T-cell (primary cell): ENCODE measurements around the gene ZNF318. TPM values are rescaled to one million over a fixed set of nuclear protein-coding genes. Genes with fewer than 3 reads are reported as not detected.
"Not testable (repeated sequence)": the region's sequence is repeated elsewhere in the genome, so short reads cannot be mapped to it uniquely, and the experiment has no call there.

ENCODE experiments used
- ATAC-seq, 4 experiments: fragments of 200-7000 bp in 3 of 4; fragments of 150-1000 bp in 1 of 4; cut with Tn5 transposase; replicated peaks in 1 of 4; 1 replicate in 3 of 4; 2 replicates in 1 of 4; pipeline ENCODE4 v1.10.0; 2021; ENCODE audit warnings: moderate library complexity in 3 of 4, mild to moderate bottlenecking in 2 of 4, moderate number of reproducible peaks in 1 of 4
- CTCF ChIA-PET, 2 donors: fragments of 300-600 bp; sonication (Branson Sonifier 250); formaldehyde crosslinking; loops; one replicate each; lab custom pipeline; 2022; ENCODE audit warnings: antibody characterized with exemption in 2 of 2; lab: Charles Lee
- POLR2A ChIA-PET, 2 donors: fragments of 300-600 bp; sonication (Branson Sonifier 250); formaldehyde crosslinking; loops; one replicate each; lab custom pipeline; 2022; ENCODE audit warnings: antibody characterized with exemption in 2 of 2; lab: Charles Lee
- DNase-seq, 35 experiments: peaks; one replicate each; pipeline versions ENCODE4 v3.0.0 to v3.0.0-alpha.2; 2013 to 2023
- H3K27ac ChIP-seq: one replicate; pipeline ENCODE4 v1.5.1; 2013; ENCODE audit warnings: low read length
- H3K27me3 ChIP-seq, 2 experiments: replicated peaks in 1 of 2; 1 replicate in 1 of 2; 2 replicates in 1 of 2; pipeline versions ENCODE4 v1.6.1 to v1.7.0; 2013; ENCODE audit warnings: low read length in 1 of 2, mixed read lengths in 1 of 2; ENCODE audit not compliant: control insufficient read depth in 2 of 2, insufficient read depth in 2 of 2; ENCODE audit errors: extremely low read depth in 1 of 2
- H3K36me3 ChIP-seq, 2 donors: 1 replicate in 1 of 2; 2 replicates in 1 of 2; pipeline versions ENCODE4 v1.6.1 to v1.7.0; 2013; ENCODE audit warnings: low read length in 1 of 2; ENCODE audit not compliant: control insufficient read depth in 2 of 2, insufficient read depth in 1 of 2; ENCODE audit errors: extremely low read depth in 1 of 2
- H3K4me1 ChIP-seq, 2 experiments: 1 replicate in 1 of 2; 2 replicates in 1 of 2; pipeline versions ENCODE4 v1.6.1 to v1.7.0; 2013; ENCODE audit warnings: low read length in 2 of 2, mixed read lengths in 1 of 2; ENCODE audit not compliant: insufficient read depth in 2 of 2, control insufficient read depth in 1 of 2; ENCODE audit errors: extremely low read depth in 1 of 2
- H3K4me3 ChIP-seq, 2 donors: 1 replicate in 1 of 2; 2 replicates in 1 of 2; pipeline versions ENCODE4 v1.5.1 to v1.7.0; 2013; ENCODE audit warnings: mild to moderate bottlenecking in 2 of 2, low read length in 1 of 2, moderate library complexity in 1 of 2; ENCODE audit not compliant: control insufficient read depth in 1 of 2; ENCODE audit errors: extremely low read depth in 1 of 2
- H3K9me3 ChIP-seq: 2 replicates; pipeline ENCODE4 v1.7.0; 2013
- H3K27ac Mint-ChIP-seq, 2 donors: one replicate each; pipeline ENCODE4 v1.8.0; 2020 to 2021; ENCODE audit warnings: mild to moderate bottlenecking in 2 of 2, mixed read lengths in 2 of 2
- H3K27me3 Mint-ChIP-seq, 2 donors: one replicate each; pipeline ENCODE4 v1.8.0; 2021 to 2022; ENCODE audit warnings: mixed read lengths in 2 of 2
- H3K36me3 Mint-ChIP-seq: one replicate; pipeline ENCODE4 v1.8.0; 2021; ENCODE audit warnings: mixed read lengths
- H3K4me1 Mint-ChIP-seq, 3 donors: one replicate each; pipeline ENCODE4 v1.8.0; 2020 to 2022; ENCODE audit warnings: mixed read lengths in 3 of 3, mild to moderate bottlenecking in 1 of 3
- H3K4me3 Mint-ChIP-seq, 3 donors: one replicate each; pipeline ENCODE4 v1.8.0; 2020 to 2022; ENCODE audit warnings: mild to moderate bottlenecking in 3 of 3, mixed read lengths in 3 of 3, moderate library complexity in 3 of 3
- H3K9me3 Mint-ChIP-seq, 3 donors: one replicate each; pipeline ENCODE4 v1.8.0; 2020 to 2022; ENCODE audit warnings: mixed read lengths in 3 of 3
- WGBS: methylation state at CpG from one replicate; pipeline ENCODE4 v1.1.5; 2013; ENCODE audit warnings: missing lambda C conversion rate; ENCODE audit not compliant: insufficient coverage; 5-methylcytosine and 5-hydroxymethylcytosine counted together
- total RNA-seq, 35 experiments: library from RNA in 6 of 35; stranded (reverse) in 6 of 35; fragments of 120-200 nt in 1 of 35; gene quantifications; one replicate each; pipeline versions ENCODE4 v1.2.1 to v1.2.4 and lab custom pipeline; 2013 to 2026

The ZNF318 gene
- total RNA-seq, 5 donors from 2014 or later (not counting 1 experiment from before 2014, with no cell fraction given), result 24.3 to 33.5 (median 26.2) TPM

DNA sequence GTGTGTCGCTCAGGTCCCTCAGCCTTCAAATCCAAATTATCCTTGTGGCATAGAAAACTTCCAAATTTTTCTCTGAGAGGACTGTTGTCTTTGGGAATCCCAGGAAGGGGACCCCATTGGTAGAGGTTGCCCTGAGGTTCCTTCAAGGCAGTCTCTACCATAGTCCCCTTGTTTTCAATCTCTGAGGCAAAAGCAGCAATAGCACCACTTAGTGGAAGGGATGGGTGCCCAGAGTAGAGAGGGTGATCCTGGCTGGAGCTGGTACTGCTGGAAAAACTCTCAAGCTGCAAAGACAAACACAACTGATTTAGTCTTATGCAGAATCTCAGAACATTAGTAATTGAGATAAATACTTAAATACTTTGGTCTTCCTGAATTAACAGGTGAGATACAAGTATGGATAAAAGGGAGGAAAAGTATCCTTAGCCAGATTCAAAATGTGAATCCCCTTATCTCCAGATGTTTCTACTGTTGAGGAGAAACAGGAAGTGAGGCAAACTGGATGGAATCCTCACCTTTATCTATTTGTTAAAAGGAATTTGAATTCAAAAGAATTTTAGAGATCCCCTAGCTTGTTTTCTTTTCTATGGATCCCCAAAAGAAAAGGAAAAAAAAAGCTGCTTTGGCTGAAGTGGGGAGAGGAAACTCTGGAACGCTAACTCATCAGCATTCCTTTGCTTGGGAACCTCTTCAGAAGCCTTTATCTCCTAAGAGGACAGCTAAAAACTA lies 13.4 kb downstream of the ZNF318 start:
- peaks cover 60% of the 10 kb centered on the region for H3K36me3 Mint-ChIP-seq
- Histone ChIP-seq H3K9me3 (no peaks in the 10 kb centered on the region), H3K36me3 (peaks cover 0 to 65% of the 10 kb centered on the region in 2 donors), H3K27me3 (no peaks in the 10 kb centered on the region), H3K27ac (no peak overlapping the region), H3K4me3 (no peak overlapping the region), H3K4me1 (no peaks in the 10 kb centered on the region)
- no peak overlapping the region for H3K27ac Mint-ChIP-seq
- no peaks in the 10 kb centered on the region for H3K27me3 Mint-ChIP-seq
- DNase-seq, result no peak
- no CpG with 5 or more reads among the region's 2 CpGs for WGBS
- H3K9me3 Mint-ChIP-seq, result no peaks in the 10 kb centered on the region
- no peak overlapping the region for H3K4me3 Mint-ChIP-seq
- POLR2A ChIA-PET, result no interaction called here
- peaks cover 0 to 13% (median 8%) of the 10 kb centered on the region in 3 donors for H3K4me1 Mint-ChIP-seq
- CTCF ChIA-PET, result interaction anchor here in 1 of 2 donors (0.7 kb wide), 1 partner anchor 150 kb away, joined by 3 read pairs; no protein-coding TSS in a partner anchor
- no peak for ATAC-seq

DNA sequence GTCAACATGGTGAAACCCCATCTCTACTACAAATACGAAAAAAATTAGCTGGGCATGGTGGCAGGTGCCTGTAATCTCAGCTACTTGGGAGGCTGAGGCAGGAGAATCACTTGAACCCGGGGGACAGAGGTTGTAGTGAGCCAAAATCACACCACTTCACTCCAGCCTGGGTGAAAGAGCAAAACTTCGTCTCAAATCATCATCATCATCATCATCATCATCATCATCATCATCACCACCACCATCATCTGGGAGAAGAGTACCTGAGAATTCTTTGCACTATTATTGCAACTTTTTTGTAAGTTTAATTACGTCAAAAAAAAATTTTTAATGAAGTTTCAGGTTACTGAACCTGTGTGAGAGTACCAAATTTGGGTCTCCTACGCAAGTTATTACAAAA lies 17.5 kb downstream of the ZNF318 start:
- peaks cover 0 to 65% of the 10 kb centered on the region in 2 donors for H3K36me3 ChIP-seq
- H3K4me1 Mint-ChIP-seq, H3K4me1 ChIP-seq, H3K27me3 ChIP-seq, H3K27ac Mint-ChIP-seq, DNase-seq, H3K27me3 Mint-ChIP-seq, H3K27ac ChIP-seq, H3K9me3 ChIP-seq, H3K4me3 ChIP-seq, H3K4me3 Mint-ChIP-seq, ATAC-seq, H3K9me3 Mint-ChIP-seq: not testable (repeated sequence)
- POLR2A ChIA-PET, result interaction anchor here in 1 of 2 donors (0.7 kb wide), 1 partner anchor 241 kb away, joined by 3 read pairs; no protein-coding TSS in a partner anchor
- WGBS, result 100% methylated on average over 1 of the region's 5 CpGs
- peaks cover 48% of the 10 kb centered on the region for H3K36me3 Mint-ChIP-seq
- CTCF ChIA-PET, result interaction anchor here in 1 of 2 donors (0.7 kb wide), 1 partner anchor 163 kb away, joined by 3 read pairs; no protein-coding TSS in a partner anchor

DNA sequence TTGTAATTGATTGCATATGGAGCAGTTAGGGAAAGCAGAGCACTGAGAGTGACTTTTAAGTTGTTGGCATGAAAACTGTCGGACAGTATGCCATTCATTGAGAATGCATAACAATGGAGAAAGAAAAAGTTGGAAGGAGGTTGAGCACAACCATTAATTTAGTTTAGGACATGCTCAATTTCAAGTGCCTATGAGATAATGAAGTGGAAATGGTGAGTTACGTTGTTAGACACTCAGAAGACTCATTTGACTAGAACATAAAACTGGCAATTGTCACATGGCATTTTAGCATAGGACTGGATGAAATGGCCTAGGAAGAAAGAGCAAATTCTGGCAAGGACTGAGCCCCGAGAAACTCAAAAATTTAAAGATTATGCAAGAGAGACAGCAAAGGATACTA lies 22.0 kb downstream of the ZNF318 start:
- ChIA-PET CTCF (no interaction called here), POLR2A (no interaction called here)
- no peak overlapping the region for H3K4me3 Mint-ChIP-seq
- Histone ChIP-seq H3K9me3 (no peaks in the 10 kb centered on the region), H3K4me1 (no peaks in the 10 kb centered on the region), H3K27me3 (no peaks in the 10 kb centered on the region), H3K27ac (no peak overlapping the region), H3K4me3 (no peak overlapping the region), H3K36me3 (peaks cover 5 to 63% of the 10 kb centered on the region in 2 donors)
- no peak overlapping the region for H3K27ac Mint-ChIP-seq
- no peaks in the 10 kb centered on the region for H3K27me3 Mint-ChIP-seq
- no peak for DNase-seq
- peaks cover 0 to 6% (median 4%) of the 10 kb centered on the region in 3 donors for H3K4me1 Mint-ChIP-seq
- no peak for ATAC-seq
- H3K36me3 Mint-ChIP-seq, result peaks cover 40% of the 10 kb centered on the region
- WGBS, result 90% methylated on average over 2 of the region's 3 CpGs
- H3K9me3 Mint-ChIP-seq, result no peaks in the 10 kb centered on the region

DNA sequence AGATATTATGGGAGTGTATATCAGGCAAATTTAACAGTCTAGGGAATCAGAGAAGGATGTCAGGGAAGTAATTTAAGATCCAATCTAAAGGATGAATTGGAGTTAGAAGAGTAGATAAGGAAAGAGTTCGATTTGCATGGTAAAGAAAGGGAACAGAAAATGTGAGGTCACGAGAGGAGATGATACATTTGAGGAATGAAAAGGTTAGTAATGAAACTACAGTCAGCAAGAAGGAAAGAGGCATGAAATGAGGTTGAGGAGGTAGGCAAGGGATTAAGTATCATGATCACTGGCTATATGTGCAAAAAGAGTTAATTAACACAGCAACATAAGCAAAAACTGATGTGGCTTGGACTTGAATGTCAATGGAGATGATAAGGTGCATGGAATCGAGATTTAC lies 22.4 kb downstream of the ZNF318 start:
- Mint-ChIP-seq H3K27me3 (no peaks in the 10 kb centered on the region), H3K4me3 (no peak overlapping the region), H3K27ac (no peak overlapping the region), H3K9me3 (no peaks in the 10 kb centered on the region), H3K4me1 (peaks cover 0 to 5% (median 3%) of the 10 kb centered on the region in 3 donors), H3K36me3 (peaks cover 42% of the 10 kb centered on the region)
- no peak overlapping the region for H3K27ac ChIP-seq
- H3K9me3 ChIP-seq, result no peaks in the 10 kb centered on the region
- no peaks in the 10 kb centered on the region for H3K4me1 ChIP-seq
- ChIA-PET CTCF (interaction anchor here in 1 of 2 donors (0.6 kb wide), 1 partner anchor 157 kb away, joined by 3 read pairs; no protein-coding TSS in a partner anchor), POLR2A (interaction anchor here in 1 of 2 donors (0.5 to 0.6 kb wide), 3 partner anchors 8 to 128 kb away, joined by 5 read pairs; no protein-coding TSS in a partner anchor)
- DNase-seq (no peak), ATAC-seq (no peak)
- H3K4me3 ChIP-seq, result no peak overlapping the region
- H3K36me3 ChIP-seq, result peaks cover 7 to 66% of the 10 kb centered on the region in 2 donors
- no peaks in the 10 kb centered on the region for H3K27me3 ChIP-seq
- 80% methylated on average over 3 of the region's 3 CpGs for WGBS

DNA sequence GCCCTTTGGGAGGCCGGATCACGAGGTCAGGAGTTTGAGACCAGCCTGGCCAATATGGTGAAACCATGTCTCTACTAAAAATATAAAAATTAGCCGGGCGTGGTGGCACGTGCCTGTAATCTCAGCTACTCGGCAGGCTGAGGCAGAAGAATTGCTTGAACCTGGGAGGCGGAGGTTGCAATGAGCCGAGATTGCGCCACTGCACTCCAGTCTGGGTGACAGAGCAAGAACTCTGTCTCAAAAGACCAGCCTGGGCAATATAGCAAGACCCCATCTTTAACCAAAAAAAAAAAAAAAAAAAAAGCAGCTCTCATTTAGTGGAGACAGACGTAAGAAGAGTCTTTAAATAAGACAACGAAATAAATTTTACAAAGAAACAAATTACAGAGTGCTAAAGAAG lies 23.2 kb downstream of the ZNF318 start:
- H3K4me3 Mint-ChIP-seq, H3K9me3 ChIP-seq, H3K27ac Mint-ChIP-seq, H3K27ac ChIP-seq, H3K27me3 ChIP-seq, H3K4me3 ChIP-seq, H3K4me1 ChIP-seq, DNase-seq, ATAC-seq, H3K4me1 Mint-ChIP-seq, H3K27me3 Mint-ChIP-seq, H3K9me3 Mint-ChIP-seq: not testable (repeated sequence)
- POLR2A ChIA-PET, result interaction anchor here in 1 of 2 donors (0.5 to 0.6 kb wide), 3 partner anchors 9 to 127 kb away, joined by 5 read pairs; no protein-coding TSS in a partner anchor
- CTCF ChIA-PET, result interaction anchor here in 1 of 2 donors (0.6 kb wide), 1 partner anchor 158 kb away, joined by 3 read pairs; no protein-coding TSS in a partner anchor
- peaks cover 41% of the 10 kb centered on the region for H3K36me3 Mint-ChIP-seq
- WGBS, result 96% methylated on average over 7 of the region's 11 CpGs
- H3K36me3 ChIP-seq, result peaks cover 7 to 74% of the 10 kb centered on the region in 2 donors

DNA sequence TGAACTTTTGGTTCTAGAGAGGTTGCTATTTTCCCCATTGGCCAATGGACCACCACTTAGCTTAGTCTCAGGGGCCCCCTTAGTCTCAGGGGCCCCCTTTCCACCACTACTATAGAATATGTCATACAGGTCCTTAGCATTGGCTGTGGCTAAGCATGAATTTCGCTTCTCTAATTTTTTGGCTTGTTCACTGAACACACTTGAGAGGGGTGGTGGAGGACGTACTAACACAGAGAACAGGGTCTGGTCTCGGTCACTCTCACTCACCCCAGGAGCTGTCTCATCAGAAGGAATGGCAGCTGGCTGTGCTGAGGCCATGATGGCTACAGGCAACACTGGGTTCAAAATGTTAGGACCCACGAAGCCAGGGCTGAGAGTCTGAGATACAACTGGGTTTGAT lies 30.3 kb downstream of the ZNF318 start:
- H3K4me3 Mint-ChIP-seq, result no peak overlapping the region
- H3K27ac ChIP-seq, result no peak overlapping the region

More for the DNA sequence above, 30.3 kb downstream of the ZNF318 start:
- peaks cover 4 to 12% (median 12%) of the 10 kb centered on the region in 3 donors for H3K4me1 Mint-ChIP-seq
- ATAC-seq (no peak), DNase-seq (no peak)
- Histone ChIP-seq H3K4me3 (no peak overlapping the region), H3K36me3 (peaks cover 7 to 67% of the 10 kb centered on the region in 2 donors), H3K27me3 (no peaks in the 10 kb centered on the region), H3K4me1 (no peaks in the 10 kb centered on the region), H3K9me3 (no peaks in the 10 kb centered on the region)
- ChIA-PET CTCF (interaction anchor here in 1 of 2 donors (1.1 kb wide), 1 partner anchor 12 kb away, joined by 7 read pairs; no protein-coding TSS in a partner anchor), POLR2A (no interaction called here)
- no peaks in the 10 kb centered on the region for H3K9me3 Mint-ChIP-seq
- no peak overlapping the region for H3K27ac Mint-ChIP-seq
- no peaks in the 10 kb centered on the region for H3K27me3 Mint-ChIP-seq
- 100% methylated on average over 1 of the region's 4 CpGs for WGBS
- peaks cover 63% of the 10 kb centered on the region for H3K36me3 Mint-ChIP-seq
